ENCODE measurements around the gene RPTOR. TPM values are rescaled to one million over a fixed set of nuclear protein-coding genes. Genes with fewer than 3 reads are reported as not detected.

The RPTOR gene
- total RNA-seq, 2 experiments from 2014 or later: 48.1 to 87.8 TPM

DNA sequence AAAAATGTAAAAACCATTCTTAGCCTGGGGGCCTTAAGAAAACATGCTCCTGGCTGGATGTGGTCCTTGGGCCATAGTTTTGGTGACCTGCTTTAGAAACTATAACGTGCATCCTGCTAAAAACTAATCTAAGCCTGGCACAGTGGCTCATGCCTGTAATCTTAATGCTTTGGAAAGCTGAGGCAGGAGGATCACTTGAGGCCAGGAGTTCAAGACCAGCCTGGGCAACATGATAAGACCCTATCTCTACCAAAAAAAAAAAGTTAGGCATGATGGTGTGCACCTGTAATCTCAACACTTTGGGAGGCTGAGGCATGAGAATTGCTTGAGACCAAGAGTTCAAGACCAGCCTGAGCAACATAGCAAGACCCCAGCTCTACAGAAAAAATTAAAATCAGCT is 263.2 kb downstream of the RPTOR start:
- no peak for DNase-seq (ENCODE audit: low spot score)
- POLR2A ChIA-PET: no interaction called here
- Histone ChIP-seq H3K4me3 (ENCODE audit: low read depth, low read length, poor library complexity, severe bottlenecking) (no peak overlapping the region), H2AFZ (ENCODE audit: low read length) (no peak overlapping the region), H3K79me2 (ENCODE audit: insufficient read depth, low read depth, low read length) (no peaks in the 10 kb centered on the region), H3K9me3 (ENCODE audit: low read length) (peaks cover 21% of the 10 kb centered on the region), H4K20me1 (ENCODE audit: insufficient read depth, low read length) (no peaks in the 10 kb centered on the region), H3K9me2 (ENCODE audit: insufficient read depth, low read length) (no peaks in the 10 kb centered on the region), H3K27ac (ENCODE audit: low read depth, low read length, poor library complexity, severe bottlenecking) (no peak overlapping the region), H3K36me3 (ENCODE audit: insufficient read depth, low read length) (peaks cover 34% of the 10 kb centered on the region), H3K4me1 (ENCODE audit: insufficient read depth, low read length, poor library complexity, severe bottlenecking) (no peaks in the 10 kb centered on the region), H3K4me2 (ENCODE audit: low read length) (no peak overlapping the region)
- CTCF ChIA-PET (ENCODE audit: unreplicated experiment): no interaction called here
- TF ChIP-seq, protein P1, sequence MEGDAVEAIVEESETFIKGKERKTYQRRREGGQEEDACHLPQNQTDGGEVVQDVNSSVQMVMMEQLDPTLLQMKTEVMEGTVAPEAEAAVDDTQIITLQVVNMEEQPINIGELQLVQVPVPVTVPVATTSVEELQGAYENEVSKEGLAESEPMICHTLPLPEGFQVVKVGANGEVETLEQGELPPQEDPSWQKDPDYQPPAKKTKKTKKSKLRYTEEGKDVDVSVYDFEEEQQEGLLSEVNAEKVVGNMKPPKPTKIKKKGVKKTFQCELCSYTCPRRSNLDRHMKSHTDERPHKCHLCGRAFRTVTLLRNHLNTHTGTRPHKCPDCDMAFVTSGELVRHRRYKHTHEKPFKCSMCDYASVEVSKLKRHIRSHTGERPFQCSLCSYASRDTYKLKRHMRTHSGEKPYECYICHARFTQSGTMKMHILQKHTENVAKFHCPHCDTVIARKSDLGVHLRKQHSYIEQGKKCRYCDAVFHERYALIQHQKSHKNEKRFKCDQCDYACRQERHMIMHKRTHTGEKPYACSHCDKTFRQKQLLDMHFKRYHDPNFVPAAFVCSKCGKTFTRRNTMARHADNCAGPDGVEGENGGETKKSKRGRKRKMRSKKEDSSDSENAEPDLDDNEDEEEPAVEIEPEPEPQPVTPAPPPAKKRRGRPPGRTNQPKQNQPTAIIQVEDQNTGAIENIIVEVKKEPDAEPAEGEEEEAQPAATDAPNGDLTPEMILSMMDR (conservative IDR thresholded peaks at IDR 0.05; ENCODE audit: low read length): no peak
- TF ChIP-seq EZH2phosphoT487 (IDR thresholded peaks at IDR 0.05; ENCODE audit: borderline replicate concordance, low read depth, low read length): no peak
- BruUV-seq (replicated peaks): no TSS peak
- intact Hi-C loops (cut with micrococcal nuclease; ENCODE audit: unreplicated experiment): no loop called here

DNA sequence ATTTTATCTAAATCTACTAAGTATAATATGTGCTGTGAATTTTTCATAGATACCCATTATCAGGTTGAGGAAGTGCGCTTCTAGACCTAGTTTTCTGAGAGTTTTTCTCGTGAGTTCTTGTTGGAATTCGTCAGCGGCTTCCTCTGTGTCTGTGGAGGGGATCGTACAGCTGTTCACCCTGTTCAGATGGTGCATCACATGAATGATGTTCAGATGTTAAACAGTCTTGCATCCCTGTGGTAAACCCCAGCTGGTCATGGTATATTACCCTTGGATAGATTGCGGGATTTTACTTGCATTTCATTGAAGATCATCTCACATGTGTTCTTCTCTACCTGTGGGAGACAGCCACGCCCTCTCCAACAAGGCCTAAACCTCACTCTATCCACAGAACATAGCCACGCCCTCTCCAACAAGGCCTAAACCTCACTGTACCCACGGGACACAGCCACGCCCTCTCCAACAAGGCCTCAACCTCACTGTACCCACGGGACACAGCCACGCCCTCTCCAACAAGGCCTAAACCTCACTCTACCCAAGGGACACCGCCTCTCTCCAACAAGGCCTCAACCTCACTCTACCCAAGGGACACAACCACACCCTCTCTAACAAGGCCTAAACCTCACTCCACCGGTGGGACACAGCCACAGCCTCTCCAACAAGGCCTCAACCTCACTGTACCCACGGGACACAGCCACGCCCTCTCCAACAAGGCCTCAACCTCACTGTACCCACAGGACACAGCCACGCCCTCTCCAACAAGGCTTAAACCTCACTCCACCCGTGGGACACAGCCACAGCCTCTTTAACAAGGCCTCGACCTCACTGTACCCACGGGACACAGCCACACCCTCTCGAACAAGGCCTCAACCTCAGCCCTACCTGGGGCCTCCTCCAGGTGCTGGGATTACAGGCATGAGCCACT is 266.8 kb downstream of the RPTOR start:
- intact Hi-C loops (cut with micrococcal nuclease; ENCODE audit: unreplicated experiment): no loop called here
- ChIA-PET CTCF (ENCODE audit: unreplicated experiment) (no interaction called here), POLR2A (interaction anchor here (0.6 kb wide), 1 partner anchor 667 kb away, joined by 4 read pairs; no protein-coding TSS in a partner anchor)
- Histone ChIP-seq H3K79me2 (ENCODE audit: insufficient read depth, low read depth, low read length) (no peaks in the 10 kb centered on the region), H3K27ac (ENCODE audit: low read depth, low read length, poor library complexity, severe bottlenecking) (no peak overlapping the region), H3K9me3 (ENCODE audit: low read length) (peaks cover 14% of the 10 kb centered on the region), H3K9me2 (ENCODE audit: insufficient read depth, low read length) (no peaks in the 10 kb centered on the region), H3K4me1 (ENCODE audit: insufficient read depth, low read length, poor library complexity, severe bottlenecking) (no peaks in the 10 kb centered on the region), H4K20me1 (ENCODE audit: insufficient read depth, low read length) (no peaks in the 10 kb centered on the region), H3K4me2 (ENCODE audit: low read length) (no peak overlapping the region), H3K4me3 (ENCODE audit: low read depth, low read length, poor library complexity, severe bottlenecking) (no peak overlapping the region), H3K36me3 (ENCODE audit: insufficient read depth, low read length) (peaks cover 24% of the 10 kb centered on the region), H2AFZ (ENCODE audit: low read length) (no peak overlapping the region)
- no TSS peak for BruUV-seq (replicated peaks)
- no peak for DNase-seq (ENCODE audit: low spot score)
- no peak for TF ChIP-seq EZH2phosphoT487 (IDR thresholded peaks at IDR 0.05; ENCODE audit: borderline replicate concordance, low read depth, low read length)
- TF ChIP-seq, protein P1 (conservative IDR thresholded peaks at IDR 0.05; ENCODE audit: low read length): no peak

Data from OCI-LY7 (cell line).